ENCODE measurements around the gene PPIP5K2.
A peak's percentile ranks its signal among the peaks of the same experiment; 100 is the strongest.
"Not testable (repeated sequence)": the region's sequence is repeated elsewhere in the genome, so short reads cannot be mapped to it uniquely, and the experiment has no call there.

PPIP5K2 gene

GRCh38 chr5:103119765-103120606 is at the start of gene PPIP5K2, which contains the start of gene GIN1:
Gene PPIP5K2 (plus strand): TSS chr5:103120301. CDS start chr5:103129590, 9,289 bp downstream.
Gene GIN1 (minus strand): TSS chr5:103120138. CDS start chr5:103108707, 11,431 bp downstream.
- DNase-seq (ENCODE audit: low read depth in 3 of 3, low spot score in 1 of 3) = peak; percentile 84 to 95 (median 92)

- DNase-seq (ENCODE audit: low read depth in 3 of 3, low spot score in 1 of 3) = not testable (repeated sequence)
These were observed 46.6 kb upstream of the PPIP5K2 start for GRCh38 chr5:103073500-103073899.

DNA sequence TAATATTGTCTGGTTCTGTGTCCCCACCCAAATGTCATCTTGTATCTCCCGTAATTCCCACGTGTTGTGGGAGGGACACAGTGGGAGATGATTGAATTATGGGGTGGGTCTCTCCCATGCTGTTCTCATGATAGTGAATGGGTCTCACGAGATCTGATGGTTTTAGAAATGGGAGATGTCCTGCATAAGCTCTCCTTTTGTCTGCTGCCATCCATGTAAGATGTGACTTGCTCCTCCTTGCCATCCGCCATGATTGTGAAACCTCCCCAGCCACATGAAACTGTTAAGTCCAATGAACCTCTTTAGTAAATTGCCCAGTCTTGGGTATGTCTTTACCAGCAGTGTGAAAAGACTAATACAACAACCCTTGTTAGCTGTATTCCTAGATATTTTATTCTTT is 44.7 kb upstream of the PPIP5K2 start:
- no peak for DNase-seq (ENCODE audit: low read depth in 3 of 3, low spot score in 1 of 3)

DNA sequence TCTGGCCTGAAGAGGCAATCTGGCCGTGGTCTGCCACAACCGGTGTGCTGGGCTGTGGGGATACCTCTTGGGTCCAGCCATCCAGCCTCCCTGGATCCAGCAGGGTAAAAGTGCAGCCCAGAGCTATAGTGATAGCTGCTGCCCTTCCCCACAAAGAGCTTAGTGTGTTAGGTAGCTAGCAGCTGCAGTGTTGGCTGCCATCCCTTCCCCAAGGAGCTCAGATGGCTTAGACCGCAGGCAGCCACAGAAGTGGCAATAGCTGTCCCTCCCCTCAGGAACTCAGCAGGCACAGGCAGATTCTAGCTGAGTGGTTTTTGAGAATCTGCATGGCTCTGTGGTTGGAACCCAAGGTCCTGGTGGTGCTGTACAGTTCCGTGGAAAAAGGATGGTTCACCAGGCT is 40.3 kb upstream of the PPIP5K2 start:
- DNase-seq (ENCODE audit: low read depth in 3 of 3, low spot score in 1 of 3) = no peak

DNA sequence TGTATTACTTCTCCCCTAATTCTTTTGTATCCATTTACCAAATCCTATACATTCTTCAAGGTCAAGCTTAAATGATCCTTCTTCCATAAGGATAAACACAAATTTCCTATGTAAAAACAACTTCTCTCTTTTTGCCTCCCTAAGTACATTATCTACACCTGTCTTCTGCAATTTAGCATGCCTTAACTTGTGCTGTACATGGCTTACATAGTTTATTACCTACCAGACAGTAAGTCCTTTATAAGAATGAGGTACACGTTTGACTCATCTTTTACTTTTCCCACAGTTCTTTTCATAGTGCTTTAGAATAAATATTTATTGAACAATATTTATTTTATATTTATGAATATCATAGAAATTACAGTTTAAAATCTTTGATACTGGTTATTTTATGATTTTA is 33.6 kb upstream of the PPIP5K2 start:
- no peak for DNase-seq (ENCODE audit: low read depth in 3 of 3, low spot score in 1 of 3)

DNA sequence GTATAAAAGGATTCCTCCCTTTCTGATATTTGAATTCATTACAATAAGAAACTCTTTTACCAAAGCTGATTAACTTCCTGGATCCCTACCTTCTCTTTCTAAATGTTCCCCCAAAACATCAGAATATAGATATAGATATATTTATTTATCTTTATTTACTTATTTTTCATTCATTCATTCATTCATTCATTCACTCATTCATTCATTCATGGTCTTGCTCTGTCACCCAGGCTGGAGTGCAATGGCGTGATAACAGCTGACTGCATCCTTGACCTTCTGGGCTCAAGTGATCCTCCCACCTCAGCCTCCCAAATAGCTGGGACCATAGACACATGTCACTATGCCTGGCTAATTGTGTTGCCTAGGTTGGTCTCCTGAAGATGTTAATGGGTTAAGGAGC is 30.8 kb upstream of the PPIP5K2 start:
- no peak for DNase-seq (ENCODE audit: low read depth in 3 of 3, low spot score in 1 of 3)

DNA sequence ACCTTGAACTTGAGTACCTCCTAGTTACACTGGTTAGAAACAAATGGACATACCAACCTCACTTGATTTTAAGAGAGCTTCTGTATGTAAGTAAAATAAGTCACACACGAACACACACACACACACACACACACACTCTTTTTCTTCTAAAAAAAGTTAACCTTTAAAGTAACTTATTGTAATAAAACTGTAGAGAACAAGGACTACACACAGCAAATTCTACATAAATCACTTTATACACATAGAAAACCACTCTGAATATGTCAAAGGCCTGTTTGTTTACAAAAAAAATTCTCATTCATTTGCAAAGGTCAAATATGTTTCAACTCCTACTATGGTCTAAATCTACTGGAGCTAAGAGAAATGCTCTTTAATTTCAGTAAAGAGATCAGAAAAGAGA is 29.3 kb upstream of the PPIP5K2 start:
- DNase-seq (ENCODE audit: low read depth in 3 of 3, low spot score in 1 of 3) = no peak

DNA sequence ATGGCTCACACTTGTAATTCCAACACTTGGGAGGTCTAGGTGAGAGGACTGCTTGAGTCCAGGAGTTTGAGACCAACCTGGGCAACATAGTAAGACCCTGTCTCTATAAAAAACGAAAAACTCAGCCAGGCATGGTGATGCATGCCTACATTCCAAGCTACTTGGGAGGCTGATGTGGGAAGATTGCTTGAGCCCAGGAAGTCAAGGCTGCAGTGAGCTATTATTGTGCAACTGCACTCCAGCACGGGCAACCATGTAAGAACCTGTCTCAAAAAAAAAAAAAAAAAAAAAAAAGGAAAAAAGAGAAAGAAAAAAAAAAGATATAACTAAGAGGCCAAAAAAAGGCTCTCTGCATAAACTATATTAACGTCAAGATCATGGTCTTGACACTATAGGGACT is 27.4 kb upstream of the PPIP5K2 start:
- DNase-seq (ENCODE audit: low read depth in 3 of 3, low spot score in 1 of 3) = no peak

GRCh38 chr5:103093727-103094126 is 26.4 kb upstream of the PPIP5K2 start:
- DNase-seq (ENCODE audit: low read depth in 3 of 3, low spot score in 1 of 3) = no peak

GRCh38 chr5:103094737-103095136 is 25.4 kb upstream of the PPIP5K2 start:
- DNase-seq (ENCODE audit: low read depth in 3 of 3, low spot score in 1 of 3) = no peak

- no peak for DNase-seq (ENCODE audit: low read depth in 3 of 3, low spot score in 1 of 3)
These were observed 21.1 kb upstream of the PPIP5K2 start for GRCh38 chr5:103098993-103099392.

DNA sequence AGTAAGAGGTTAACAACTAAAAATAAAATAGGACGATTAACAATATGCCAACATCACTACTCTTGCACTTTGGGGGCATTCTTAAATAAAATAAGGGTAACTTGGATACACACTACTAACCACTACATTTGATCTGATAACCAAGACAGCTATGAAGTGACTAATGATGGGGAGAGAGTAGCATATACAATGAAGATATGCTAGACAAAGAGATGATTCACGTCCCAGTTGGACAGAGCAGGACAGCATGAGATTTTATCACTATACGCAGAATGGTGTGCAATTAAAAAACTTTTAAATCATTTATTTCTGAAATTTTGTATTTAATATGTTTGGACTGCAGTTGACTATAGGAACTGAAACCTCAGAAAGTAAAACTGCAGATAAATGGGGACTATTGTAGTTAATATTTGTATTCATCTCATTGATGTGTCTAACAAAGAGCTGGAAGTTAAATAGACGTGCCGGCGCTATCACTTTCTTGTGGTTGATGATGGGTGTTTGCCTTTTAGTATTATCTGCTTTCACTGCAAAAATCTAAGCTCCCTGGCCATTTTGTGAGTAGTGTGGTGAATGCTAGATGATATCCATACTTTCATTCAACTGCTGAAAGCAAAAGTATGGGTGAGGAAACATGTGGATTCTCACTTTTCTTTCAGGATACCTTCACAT is 18.9 kb upstream of the PPIP5K2 start:
- no peak for DNase-seq (ENCODE audit: low read depth in 3 of 3, low spot score in 1 of 3)

DNA sequence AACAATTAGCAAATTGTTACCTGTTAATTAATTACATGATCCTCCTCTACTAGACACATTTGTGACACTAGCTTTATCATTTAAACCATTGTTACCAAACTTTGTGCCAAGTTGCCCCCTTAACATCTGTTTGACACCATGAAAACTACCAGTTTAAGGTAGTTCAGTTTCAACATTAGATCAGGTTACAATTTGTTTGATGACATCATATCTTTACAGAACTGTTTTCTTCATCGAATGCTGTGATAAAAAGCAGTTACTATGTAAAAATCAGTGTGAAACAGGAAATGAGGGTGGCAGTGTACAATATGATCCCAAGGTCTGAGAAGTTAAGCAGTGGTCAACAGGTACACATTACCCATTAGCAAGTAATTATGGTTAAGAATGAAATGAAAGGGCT is 17.9 kb upstream of the PPIP5K2 start:
- DNase-seq (ENCODE audit: low read depth in 3 of 3, low spot score in 1 of 3) = no peak

- no peak for DNase-seq (ENCODE audit: low read depth in 3 of 3, low spot score in 1 of 3)
These were observed 12.0 kb upstream of the PPIP5K2 start for GRCh38 chr5:103108086-103108485.

- no peak for DNase-seq (ENCODE audit: low read depth in 3 of 3, low spot score in 1 of 3)
These were observed 10.8 kb upstream of the PPIP5K2 start for GRCh38 chr5:103109277-103109676.

- DNase-seq (ENCODE audit: low read depth in 3 of 3, low spot score in 1 of 3) = no peak
These were observed 9.7 kb upstream of the PPIP5K2 start for GRCh38 chr5:103110403-103110802.

DNA sequence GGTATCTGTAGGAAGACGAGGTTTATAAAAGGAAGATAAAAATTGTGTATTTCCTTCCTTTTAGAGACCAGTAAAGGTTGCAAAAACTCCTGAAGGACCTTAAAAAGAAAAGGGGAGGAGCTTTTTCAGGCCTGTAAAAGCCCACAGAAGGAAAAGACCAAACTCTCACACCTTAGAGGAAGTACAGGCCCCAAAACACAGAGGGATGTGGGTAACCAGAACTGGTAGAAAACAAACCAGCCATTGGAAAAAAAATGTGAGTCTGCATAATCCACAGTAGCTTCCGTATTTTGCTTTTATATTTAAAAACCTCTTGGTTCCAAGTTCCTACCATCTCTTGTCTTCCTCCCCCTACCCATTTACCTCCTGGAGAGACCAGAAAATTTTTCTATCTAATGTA is 8.6 kb upstream of the PPIP5K2 start:
- no peak for DNase-seq (ENCODE audit: low read depth in 3 of 3, low spot score in 1 of 3)

DNA sequence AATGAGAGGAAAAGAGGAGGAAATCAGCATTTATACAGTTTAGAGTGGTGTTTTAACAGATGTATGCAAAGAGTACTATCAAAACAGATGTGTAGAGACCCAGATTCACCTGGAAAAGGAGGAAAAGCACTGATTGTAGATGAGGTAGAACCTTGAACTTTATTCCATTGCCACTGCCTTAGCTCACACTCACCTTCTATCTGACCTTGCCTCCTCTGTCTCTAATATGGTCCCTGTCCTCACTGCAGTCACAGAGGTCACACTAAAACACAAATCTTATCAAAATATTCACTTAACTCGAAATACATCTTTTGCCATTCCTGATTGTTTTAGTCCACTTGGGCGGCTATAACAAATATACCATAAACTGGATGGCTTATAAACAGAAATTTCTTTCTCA is 7.2 kb upstream of the PPIP5K2 start:
- no peak for DNase-seq (ENCODE audit: low read depth in 3 of 3, low spot score in 1 of 3)

GRCh38 chr5:103114440-103114839 is 5.7 kb upstream of the PPIP5K2 start:
- DNase-seq (ENCODE audit: low read depth in 3 of 3, low spot score in 1 of 3) = no peak

- DNase-seq (ENCODE audit: low read depth in 3 of 3, low spot score in 1 of 3) = no peak
These were observed 2.6 kb upstream of the PPIP5K2 start for GRCh38 chr5:103117471-103117991.

DNA sequence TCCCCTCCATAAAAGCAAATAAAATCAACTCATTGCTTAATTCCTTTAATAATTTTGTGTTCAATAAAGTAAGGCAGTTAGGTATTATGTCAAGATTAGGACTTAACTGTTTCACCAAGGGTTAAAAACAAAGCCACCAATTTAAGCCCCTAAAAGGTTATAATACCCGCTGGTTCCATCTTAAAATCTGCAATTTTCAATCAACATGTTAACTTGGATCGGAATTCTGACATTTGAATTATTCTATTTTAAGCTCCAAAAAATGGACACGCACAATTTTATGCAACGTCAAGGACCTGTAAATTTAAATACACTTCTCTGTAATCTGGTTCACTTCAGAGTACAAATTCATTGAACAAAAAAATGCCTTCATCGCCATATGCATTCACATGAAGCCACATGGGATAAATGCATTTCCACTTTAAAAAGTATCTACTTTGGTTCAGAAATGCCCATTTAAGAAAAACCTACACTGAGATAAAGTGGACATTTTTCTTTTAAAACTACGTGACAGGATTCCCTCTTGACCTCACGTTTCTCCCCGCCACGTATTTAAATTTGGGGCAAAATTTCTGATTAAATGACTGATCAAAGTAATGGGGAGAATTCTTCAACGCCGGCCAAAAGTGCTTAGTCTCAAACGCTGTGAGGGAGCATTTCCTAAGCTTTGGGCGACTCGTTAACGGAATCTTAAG is 884 bp upstream of the PPIP5K2 start:
- DNase-seq (ENCODE audit: low read depth in 3 of 3, low spot score in 1 of 3) = no peak
